Mucosa of descending colon (tissue), 3 donors: Measurements from ENCODE around the gene ARHGAP10. TPM values are rescaled to one million over a fixed set of nuclear protein-coding genes. Genes with fewer than 3 reads are reported as not detected.

ENCODE experiments used
- ATAC-seq: fragments of 200-7000 bp; cut with Tn5 transposase; one replicate; pipeline ENCODE4 v1.9.1; 2020; ENCODE audit warnings: mild to moderate bottlenecking, moderate library complexity
- DNase-seq, 3 donors: peaks; one replicate each; pipeline ENCODE4 v3.0.0-alpha.2; 2020
- H3K36me3 ChIP-seq: fragments of 200-600 bp; one replicate; pipeline ENCODE4 v1.8.0; 2021; ENCODE audit warnings: low read depth, mild to moderate bottlenecking
- H3K4me1 ChIP-seq: fragments of 200-600 bp; one replicate; pipeline ENCODE4 v1.8.0; 2021; ENCODE audit warnings: low read depth, mild to moderate bottlenecking
- H3K4me3 ChIP-seq: fragments of 200-600 bp; one replicate; pipeline ENCODE4 v1.8.0; 2021; ENCODE audit warnings: mild to moderate bottlenecking
- H3K9me3 ChIP-seq: fragments of 200-600 bp; one replicate; pipeline ENCODE4 v1.8.0; 2021; ENCODE audit warnings: mild to moderate bottlenecking
- intact Hi-C, 2 donors: fragments of 100-400 bp; cut with DNase I in 1 of 2; cut with micrococcal nuclease in 1 of 2; formaldehyde crosslinking; loops; one replicate each; pipeline versions ENCODE4 v1.11.0 to v1.11.1; 2022; cut with DNase I, micrococcal nuclease
- long read RNA-seq, 2 donors: library from polyadenylated mRNA; unstranded; transcript quantifications; one replicate each; pipeline ENCODE4 v2.0.0, GENCODE V29; 2019 to 2021
- total RNA-seq, 3 donors: library from RNA; stranded (reverse); fragmentation: NEBNext Ultra II Directional in 2 of 3; extraction: Animal tissue kit (Norgen Biotek cat#: 25700) in 2 of 3; gene quantifications; one replicate each; pipeline versions ENCODE4 v1.2.1 to v1.2.4, GENCODE V29; 2021 to 2023
- TF ChIP-seq, protein P1 (sequence below): fragments of 200-600 bp; IDR thresholded peaks from one replicate; pipeline ENCODE4 v1.8.0; 2022; ENCODE audit warnings: antibody characterized with exemption, mild to moderate bottlenecking
- donor health status: DM: no; HTN: no; CAD: no; lungs with moderate emphysema.
- donor health status: DM: no; HTN: no; CAD: no.
- donor health status: DM: no; HTN: yes; CAD: no.

The ARHGAP10 gene, protein sequence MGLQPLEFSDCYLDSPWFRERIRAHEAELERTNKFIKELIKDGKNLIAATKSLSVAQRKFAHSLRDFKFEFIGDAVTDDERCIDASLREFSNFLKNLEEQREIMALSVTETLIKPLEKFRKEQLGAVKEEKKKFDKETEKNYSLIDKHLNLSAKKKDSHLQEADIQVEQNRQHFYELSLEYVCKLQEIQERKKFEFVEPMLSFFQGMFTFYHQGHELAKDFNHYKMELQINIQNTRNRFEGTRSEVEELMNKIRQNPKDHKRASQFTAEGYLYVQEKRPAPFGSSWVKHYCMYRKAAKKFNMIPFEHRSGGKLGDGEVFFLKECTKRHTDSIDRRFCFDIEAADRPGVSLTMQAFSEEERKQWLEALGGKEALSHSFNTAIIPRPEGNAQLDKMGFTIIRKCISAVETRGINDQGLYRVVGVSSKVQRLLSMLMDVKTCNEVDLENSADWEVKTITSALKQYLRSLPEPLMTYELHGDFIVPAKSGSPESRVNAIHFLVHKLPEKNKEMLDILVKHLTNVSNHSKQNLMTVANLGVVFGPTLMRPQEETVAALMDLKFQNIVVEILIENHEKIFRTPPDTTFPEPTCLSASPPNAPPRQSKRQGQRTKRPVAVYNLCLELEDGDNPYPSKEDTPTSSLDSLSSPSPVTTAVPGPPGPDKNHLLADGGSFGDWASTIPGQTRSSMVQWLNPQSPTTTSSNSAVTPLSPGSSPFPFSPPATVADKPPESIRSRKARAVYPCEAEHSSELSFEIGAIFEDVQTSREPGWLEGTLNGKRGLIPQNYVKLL
- 10 to 100 TPM in 1 of 3 donors, 1 to 10 TPM in 2; 3.0 to 66.6 (median 8.1) TPM for total RNA-seq
- long read RNA-seq, donor 1, transcript ARHGAP10-201 (23 exons, 3,299 nt): major isoform, 17 of 44 reads
- long read RNA-seq, donor 1, partial matches to known transcripts: 13 of 44 reads
- long read RNA-seq, donor 1, other reads (novel, unspliced or antisense): 12 of 44 reads
- long read RNA-seq, donor 2, partial matches to known transcripts: 5 of 7 reads
- long read RNA-seq, donor 2, other reads (novel, unspliced or antisense): 0 of 7 reads

GRCh38 chr4:147731580-147732517 lies at the start of gene ARHGAP10:
ARHGAP10 (plus strand) TSS chr4:147732088; CDS start chr4:147732302, 214 bp downstream.
- Histone ChIP-seq H3K4me3 (peak within 1 kb of the TSS; percentile 35), H3K9me3 (no peaks in the 10 kb centered on the region), H3K36me3 (no peaks in the 10 kb centered on the region), H3K4me1 (peaks cover 10% of the 10 kb centered on the region)
- intact Hi-C loops: no loop called here
- DNase-seq (peak; percentile 53 to 75 (median 69)), ATAC-seq (peak; percentile 83)
- TF ChIP-seq, protein P1, sequence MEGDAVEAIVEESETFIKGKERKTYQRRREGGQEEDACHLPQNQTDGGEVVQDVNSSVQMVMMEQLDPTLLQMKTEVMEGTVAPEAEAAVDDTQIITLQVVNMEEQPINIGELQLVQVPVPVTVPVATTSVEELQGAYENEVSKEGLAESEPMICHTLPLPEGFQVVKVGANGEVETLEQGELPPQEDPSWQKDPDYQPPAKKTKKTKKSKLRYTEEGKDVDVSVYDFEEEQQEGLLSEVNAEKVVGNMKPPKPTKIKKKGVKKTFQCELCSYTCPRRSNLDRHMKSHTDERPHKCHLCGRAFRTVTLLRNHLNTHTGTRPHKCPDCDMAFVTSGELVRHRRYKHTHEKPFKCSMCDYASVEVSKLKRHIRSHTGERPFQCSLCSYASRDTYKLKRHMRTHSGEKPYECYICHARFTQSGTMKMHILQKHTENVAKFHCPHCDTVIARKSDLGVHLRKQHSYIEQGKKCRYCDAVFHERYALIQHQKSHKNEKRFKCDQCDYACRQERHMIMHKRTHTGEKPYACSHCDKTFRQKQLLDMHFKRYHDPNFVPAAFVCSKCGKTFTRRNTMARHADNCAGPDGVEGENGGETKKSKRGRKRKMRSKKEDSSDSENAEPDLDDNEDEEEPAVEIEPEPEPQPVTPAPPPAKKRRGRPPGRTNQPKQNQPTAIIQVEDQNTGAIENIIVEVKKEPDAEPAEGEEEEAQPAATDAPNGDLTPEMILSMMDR: no peak

DNA sequence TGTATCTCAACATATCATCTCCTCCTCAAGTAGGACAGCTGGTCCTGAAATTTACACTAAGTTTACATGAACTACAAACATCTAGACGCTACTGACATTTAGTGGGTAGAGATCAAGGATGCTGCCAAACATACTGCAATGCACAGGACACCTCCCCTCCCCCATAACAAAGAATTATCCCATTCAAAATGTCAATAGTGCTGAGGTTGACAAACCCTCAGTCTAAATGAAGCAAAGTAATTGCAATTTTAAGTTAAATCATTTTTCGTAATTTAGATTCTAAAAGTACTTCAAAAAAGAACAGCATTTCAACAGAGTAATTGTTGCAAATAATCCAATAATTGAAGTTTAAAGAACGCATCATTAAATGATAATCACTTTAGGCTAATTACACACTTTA lies 49.1 kb upstream of the ARHGAP10 start:
- DNase-seq: no peak
- TF ChIP-seq, protein P1: no peak
- Histone ChIP-seq H3K4me1 (peaks cover 4% of the 10 kb centered on the region), H3K9me3 (no peaks in the 10 kb centered on the region), H3K4me3 (no peak overlapping the region), H3K36me3 (no peaks in the 10 kb centered on the region)
- no peak for ATAC-seq
- intact Hi-C loops: no loop called here

GRCh38 chr4:147683188-147683591 lies 48.7 kb upstream of the ARHGAP10 start:
- DNase-seq (peak in 2 of 3 donors; percentile 30 to 43), ATAC-seq (peak; percentile 38)
- H3K36me3 ChIP-seq: no peaks in the 10 kb centered on the region
- peak overlapping the region; percentile 33 for H3K4me3 ChIP-seq
- TF ChIP-seq, protein P1: no peak
- H3K4me1 ChIP-seq: peaks cover 4% of the 10 kb centered on the region
- H3K9me3 ChIP-seq: no peaks in the 10 kb centered on the region
- intact Hi-C loops: no loop called here

GRCh38 chr4:147683717-147684700 lies 47.9 kb upstream of the ARHGAP10 start, which contains the start of gene PRMT9:
PRMT9 (minus strand) TSS chr4:147684163; CDS start chr4:147683987, 176 bp downstream.
- Histone ChIP-seq H3K9me3 (no peaks in the 10 kb centered on the region), H3K36me3 (no peaks in the 10 kb centered on the region), H3K4me3 (peak within 1 kb of the TSS; percentile 33), H3K4me1 (peaks cover 4% of the 10 kb centered on the region)
- DNase-seq (peak; percentile 93 to 95 (median 95)), ATAC-seq (peak; percentile 100)
- intact Hi-C loops: no loop called here
- TF ChIP-seq, protein P1: no peak
